HG03558 (cell line): ENCODE measurements around the gene COL16A1.

Experiments
- ATAC-seq: cut with Tn5 transposase; IDR thresholded peaks from one replicate; pipeline ENCODE4 v1.9.1; 2021; ENCODE audit warnings: moderate number of reproducible peaks; ENCODE audit not compliant: unreplicated experiment; ENCODE audit errors: extremely low read depth

COL16A1 gene

DNA sequence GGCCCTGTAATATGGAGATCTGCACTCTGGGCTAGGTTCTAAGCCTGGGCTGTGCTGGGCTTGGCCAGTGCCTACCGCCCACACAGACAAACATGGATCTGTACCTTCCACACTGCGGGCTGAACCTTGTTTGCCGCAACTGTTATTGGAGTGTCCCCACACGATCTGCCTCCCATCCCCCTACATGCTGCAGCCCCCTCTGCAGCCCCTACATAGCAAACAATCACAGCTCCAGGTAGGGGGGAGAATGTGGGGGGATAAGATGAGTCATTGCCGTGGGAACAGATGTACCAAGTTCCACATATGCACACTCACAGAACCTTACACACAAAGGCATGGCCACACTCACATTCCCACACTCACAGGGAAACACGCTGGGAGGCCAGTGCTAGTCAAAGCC, 88.4 kb downstream of the COL16A1 start:
- ATAC-seq = no peak

DNA sequence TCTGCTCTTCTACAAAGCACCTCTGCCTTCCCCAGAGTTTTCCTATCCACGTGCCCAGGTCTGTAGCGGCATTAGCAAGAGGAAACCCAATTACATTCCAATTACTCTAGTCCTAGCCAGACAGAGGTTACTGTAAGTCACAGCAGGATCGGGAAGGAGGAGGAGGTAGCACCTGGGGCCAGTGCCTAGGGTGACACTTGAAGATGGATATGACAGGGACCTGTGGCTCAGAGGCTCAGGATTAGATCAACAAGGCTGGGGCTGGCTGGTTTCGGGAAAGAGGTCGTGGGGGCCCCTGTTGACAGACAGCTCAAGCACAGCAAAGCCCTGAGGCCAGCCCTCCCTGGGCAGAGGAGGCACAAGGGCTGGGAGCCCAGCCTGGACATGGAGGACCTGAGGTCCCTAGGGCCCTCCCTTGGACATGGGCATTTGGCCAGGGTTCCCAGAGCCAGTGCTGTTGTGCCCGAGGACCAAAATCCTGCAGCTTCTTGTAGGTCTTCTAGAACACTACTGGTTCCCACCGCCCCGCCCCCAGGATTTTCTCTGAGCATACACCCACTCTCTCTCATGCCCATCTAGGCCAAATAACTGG, 89.3 kb downstream of the COL16A1 start:
- no peak for ATAC-seq

- ATAC-seq = no peak
These were observed 94.2 kb downstream of the COL16A1 start for GRCh38 chr1:31609514-31610118.

- no peak for ATAC-seq
These were observed 96.5 kb downstream of the COL16A1 start for GRCh38 chr1:31607360-31607759.

GRCh38 chr1:31605908-31606427, 97.8 kb downstream of the COL16A1 start:
- peak; percentile 71 for ATAC-seq
